Caco-2 (cell line): ENCODE measurements around the gene SLC6A6. TPM values are rescaled to one million over a fixed set of nuclear protein-coding genes. Genes with fewer than 3 reads are reported as not detected.

Experiments
- BruUV-seq: library from RNA; stranded (reverse); fragments of 400-500 nt; replicated peaks from 2 replicates; lab custom pipeline; 2021; lab: Mats Ljungman, UMichigan
- CTCF ChIA-PET: fragments of 300-600 bp; sonication (Branson Sonifier 250); formaldehyde crosslinking; loops from one replicate; lab custom pipeline; 2022; ENCODE audit warnings: antibody characterized with exemption; lab: Charles Lee
- POLR2A ChIA-PET: fragments of 300-600 bp; sonication (Branson Sonifier 250); formaldehyde crosslinking; loops from one replicate; lab custom pipeline; 2022; ENCODE audit warnings: antibody characterized with exemption; lab: Charles Lee
- DNase-seq, 2 experiments: peaks; one replicate each; pipeline versions ENCODE4 v3.0.0 to v3.0.0-alpha.2; 2020 to 2022
- H3K27me3 ChIP-seq: replicated peaks from 2 replicates; pipeline ENCODE4 v1.6.0; 2011; ENCODE audit warnings: low read length; ENCODE audit not compliant: control insufficient read depth, insufficient read depth
- H3K36me3 ChIP-seq: 2 replicates; pipeline ENCODE4 v1.5.1; 2011; ENCODE audit warnings: low read length; ENCODE audit not compliant: control insufficient read depth, insufficient read depth
- H3K4me1 ChIP-seq: fragments of 250-450 bp; sonication (Bioruptor Pico); 2 replicates; pipeline ENCODE4 v1.5.1; 2020; ENCODE audit warnings: mild to moderate bottlenecking
- H3K4me3 ChIP-seq: 2 replicates; pipeline ENCODE4 v1.5.1; 2011; ENCODE audit warnings: low read depth, mild to moderate bottlenecking, control low read depth, low read length
- H3K9me3 ChIP-seq: fragments of 250-450 bp; sonication (Bioruptor Pico); 2 replicates; pipeline ENCODE4 v1.5.1; 2020; ENCODE audit warnings: mild to moderate bottlenecking, moderate library complexity
- H3K27ac Mint-ChIP-seq: one replicate; pipeline ENCODE4 v1.8.0; 2022; ENCODE audit warnings: mixed read lengths; ENCODE audit not compliant: unreplicated experiment
- H3K27me3 Mint-ChIP-seq: one replicate; pipeline ENCODE4 v1.8.0; 2022; ENCODE audit warnings: mixed read lengths; ENCODE audit not compliant: insufficient read depth, unreplicated experiment
- H3K36me3 Mint-ChIP-seq: one replicate; pipeline ENCODE4 v1.8.0; 2022; ENCODE audit warnings: mild to moderate bottlenecking, mixed read lengths; ENCODE audit not compliant: insufficient read depth, unreplicated experiment
- H3K4me1 Mint-ChIP-seq: one replicate; pipeline ENCODE4 v1.8.0; 2022; ENCODE audit warnings: low read depth, mixed read lengths; ENCODE audit not compliant: unreplicated experiment
- H3K4me3 Mint-ChIP-seq: one replicate; pipeline ENCODE4 v1.8.0; 2022; ENCODE audit warnings: mild to moderate bottlenecking, moderate library complexity, mixed read lengths; ENCODE audit not compliant: unreplicated experiment
- H3K9me3 Mint-ChIP-seq: one replicate; pipeline ENCODE4 v1.8.0; 2022; ENCODE audit warnings: mixed read lengths; ENCODE audit not compliant: unreplicated experiment
- intact Hi-C: fragments of 100-400 bp; cut with micrococcal nuclease; formaldehyde crosslinking; loops from one replicate; pipeline ENCODE4 v1.10.0; 2022; ENCODE audit not compliant: unreplicated experiment
- total RNA-seq: library from RNA; stranded (reverse); gene quantifications from 2 replicates; pipeline ENCODE4 v1.2.3, GENCODE V29; 2022
- TF ChIP-seq, protein P1 (sequence below), 2 experiments: fragments of 200-600 bp in 1 of 2; IDR thresholded peaks; 1 replicate in 1 of 2; 2 replicates in 1 of 2; pipeline versions ENCODE4 v1.5.1 to v1.8.0; 2011 to 2022; ENCODE audit warnings: antibody characterized with exemption in 1 of 2, control low read depth in 1 of 2, inconsistent platforms in 1 of 2, low read depth in 1 of 2, low read length in 1 of 2, mild to moderate bottlenecking in 1 of 2, moderate library complexity in 1 of 2; ENCODE audit not compliant: insufficient read depth in 1 of 2, severe bottlenecking in 1 of 2, unreplicated experiment in 1 of 2

The SLC6A6 gene
- total RNA-seq, 1 experiment from 2014 or later, result 49.6 TPM

- H3K4me3 Mint-ChIP-seq, result no peak overlapping the region
- POLR2A ChIA-PET, result no interaction called here
- H3K36me3 ChIP-seq, result no peaks in the 10 kb centered on the region
- peak; percentile 43 to 48 for DNase-seq
- no peak overlapping the region for H3K4me3 ChIP-seq
- no peaks in the 10 kb centered on the region for H3K36me3 Mint-ChIP-seq
- H3K9me3 ChIP-seq, result no peaks in the 10 kb centered on the region
- TF ChIP-seq, protein P1, sequence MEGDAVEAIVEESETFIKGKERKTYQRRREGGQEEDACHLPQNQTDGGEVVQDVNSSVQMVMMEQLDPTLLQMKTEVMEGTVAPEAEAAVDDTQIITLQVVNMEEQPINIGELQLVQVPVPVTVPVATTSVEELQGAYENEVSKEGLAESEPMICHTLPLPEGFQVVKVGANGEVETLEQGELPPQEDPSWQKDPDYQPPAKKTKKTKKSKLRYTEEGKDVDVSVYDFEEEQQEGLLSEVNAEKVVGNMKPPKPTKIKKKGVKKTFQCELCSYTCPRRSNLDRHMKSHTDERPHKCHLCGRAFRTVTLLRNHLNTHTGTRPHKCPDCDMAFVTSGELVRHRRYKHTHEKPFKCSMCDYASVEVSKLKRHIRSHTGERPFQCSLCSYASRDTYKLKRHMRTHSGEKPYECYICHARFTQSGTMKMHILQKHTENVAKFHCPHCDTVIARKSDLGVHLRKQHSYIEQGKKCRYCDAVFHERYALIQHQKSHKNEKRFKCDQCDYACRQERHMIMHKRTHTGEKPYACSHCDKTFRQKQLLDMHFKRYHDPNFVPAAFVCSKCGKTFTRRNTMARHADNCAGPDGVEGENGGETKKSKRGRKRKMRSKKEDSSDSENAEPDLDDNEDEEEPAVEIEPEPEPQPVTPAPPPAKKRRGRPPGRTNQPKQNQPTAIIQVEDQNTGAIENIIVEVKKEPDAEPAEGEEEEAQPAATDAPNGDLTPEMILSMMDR (IDR thresholded peaks at IDR 0.05; ENCODE audit: insufficient read depth in 1 of 2, low read depth in 1 of 2, low read length in 1 of 2, severe bottlenecking in 1 of 2, unreplicated experiment in 1 of 2), result no peak
- H3K27me3 Mint-ChIP-seq, result no peaks in the 10 kb centered on the region
- intact Hi-C loops, result no loop called here
- H3K27me3 ChIP-seq, result no peaks in the 10 kb centered on the region
- CTCF ChIA-PET, result interaction anchor here (0.6 to 1.1 kb wide), 3 partner anchors 20 to 171 kb away, joined by 3 to 4 read pairs (median 3); partner anchors contain the start of gene SLC6A6
- H3K9me3 Mint-ChIP-seq, result no peaks in the 10 kb centered on the region
- peaks cover 45% of the 10 kb centered on the region for H3K4me1 ChIP-seq
- no TSS peak for BruUV-seq
- peaks cover 24% of the 10 kb centered on the region for H3K4me1 Mint-ChIP-seq
- peak overlapping the region; percentile 20 for H3K27ac Mint-ChIP-seq
Observed at GRCh38 chr3:14374444-14374883, 27.9 kb upstream of the SLC6A6 start.

DNA sequence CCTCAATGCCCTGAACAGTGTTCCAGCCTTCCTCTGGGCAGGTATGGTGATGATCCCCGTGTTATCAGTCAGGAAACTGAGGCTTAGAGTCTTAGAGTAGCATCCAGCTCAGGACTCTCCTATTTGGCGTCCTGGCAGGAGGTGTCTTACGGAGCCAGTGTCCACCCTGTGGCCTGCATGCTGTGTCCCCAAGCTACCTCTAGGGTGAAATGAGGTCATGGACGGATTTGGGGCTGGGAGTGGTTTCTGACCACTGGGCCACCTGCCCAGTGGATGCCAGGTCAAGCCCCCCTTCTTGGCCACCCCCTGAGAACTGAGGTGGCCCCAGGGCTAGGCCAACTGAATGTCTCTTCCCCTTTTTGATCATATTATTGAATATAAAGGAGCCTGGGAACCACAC lies 27.2 kb upstream of the SLC6A6 start:
- Mint-ChIP-seq H3K36me3 (no peaks in the 10 kb centered on the region), H3K27ac (no peak overlapping the region), H3K4me1 (peaks cover 24% of the 10 kb centered on the region), H3K4me3 (no peak overlapping the region), H3K27me3 (no peaks in the 10 kb centered on the region), H3K9me3 (no peaks in the 10 kb centered on the region)
- Histone ChIP-seq H3K9me3 (no peaks in the 10 kb centered on the region), H3K4me1 (peaks cover 40% of the 10 kb centered on the region), H3K27me3 (no peaks in the 10 kb centered on the region), H3K4me3 (no peak overlapping the region), H3K36me3 (no peaks in the 10 kb centered on the region)
- DNase-seq, result no peak
- CTCF ChIA-PET, result interaction anchor here (0.6 to 1.1 kb wide), 3 partner anchors 19 to 172 kb away, joined by 3 to 4 read pairs (median 3); partner anchors contain the start of gene SLC6A6
- TF ChIP-seq, protein P1 (IDR thresholded peaks at IDR 0.05; ENCODE audit: insufficient read depth in 1 of 2, low read depth in 1 of 2, low read length in 1 of 2, severe bottlenecking in 1 of 2, unreplicated experiment in 1 of 2), result no peak
- BruUV-seq, result no TSS peak
- intact Hi-C loops, result no loop called here
- POLR2A ChIA-PET, result no interaction called here

- H3K36me3 ChIP-seq, result no peaks in the 10 kb centered on the region
- no peaks in the 10 kb centered on the region for H3K27me3 Mint-ChIP-seq
- ChIA-PET POLR2A (no interaction called here), CTCF (no interaction called here)
- no peak overlapping the region for H3K27ac Mint-ChIP-seq
- H3K4me3 Mint-ChIP-seq, result no peak overlapping the region
- H3K4me3 ChIP-seq, result no peak overlapping the region
- no peak for DNase-seq
- H3K9me3 Mint-ChIP-seq, result no peaks in the 10 kb centered on the region
- TF ChIP-seq, protein P1 (IDR thresholded peaks at IDR 0.05; ENCODE audit: insufficient read depth in 1 of 2, low read depth in 1 of 2, low read length in 1 of 2, severe bottlenecking in 1 of 2, unreplicated experiment in 1 of 2), result no peak
- no TSS peak for BruUV-seq
- peaks cover 36% of the 10 kb centered on the region for H3K4me1 ChIP-seq
- no peaks in the 10 kb centered on the region for H3K27me3 ChIP-seq
- no peaks in the 10 kb centered on the region for H3K9me3 ChIP-seq
- H3K4me1 Mint-ChIP-seq, result peaks cover 23% of the 10 kb centered on the region
- intact Hi-C loops, result no loop called here
- no peaks in the 10 kb centered on the region for H3K36me3 Mint-ChIP-seq
Observed at GRCh38 chr3:14376348-14377043, 25.9 kb upstream of the SLC6A6 start.
